Measurements from ENCODE around the gene QTRT2. TPM values are rescaled to one million over a fixed set of nuclear protein-coding genes. Genes with fewer than 3 reads are reported as not detected.

QTRT2 gene
- total RNA-seq, 1 experiment from 2014 or later: 38.0 TPM

- POLR2A ChIA-PET (ENCODE audit: unreplicated experiment): no interaction called here
- Histone ChIP-seq H3K36me3 (ENCODE audit: low read depth, low read length) (peaks cover 78% of the 10 kb centered on the region), H3K9me2 (replicated peaks; ENCODE audit: low read length) (no peaks in the 10 kb centered on the region), H3K9me3 (ENCODE audit: low read length) (no peaks in the 10 kb centered on the region), H4K20me1 (ENCODE audit: low read length) (no peaks in the 10 kb centered on the region), H3K79me2 (ENCODE audit: low read length) (no peaks in the 10 kb centered on the region), H3K4me3 (ENCODE audit: low read length) (no peak overlapping the region), H2AFZ (ENCODE audit: low read length) (no peak overlapping the region), H3K27me3 (ENCODE audit: low read length) (no peaks in the 10 kb centered on the region), H3K9ac (ENCODE audit: low read length) (no peak overlapping the region), H3K4me1 (ENCODE audit: insufficient read depth, low read length) (no peaks in the 10 kb centered on the region), H3K27ac (ENCODE audit: low read length) (no peak overlapping the region), H3K4me2 (ENCODE audit: low read length) (no peak overlapping the region), H3F3A (ENCODE audit: low read length, unreplicated experiment) (no peaks in the 10 kb centered on the region)
- no peak for DNase-seq
- no peak for TF ChIP-seq EZH2phosphoT487 (IDR thresholded peaks at IDR 0.05; ENCODE audit: borderline replicate concordance, low read length)
- TF ChIP-seq CTCF (conservative IDR thresholded peaks at IDR 0.05; ENCODE audit: low read depth, low read length): no peak
- no peak for TF ChIP-seq EZH2 (IDR thresholded peaks at IDR 0.05; ENCODE audit: low read length, unreplicated experiment)
- BruUV-seq (replicated peaks): no TSS peak
- no peak for ATAC-seq
- intact Hi-C loops (cut with micrococcal nuclease): no loop called here
- CTCF ChIA-PET: no interaction called here
Observed at GRCh38 chr3:114080201-114080600, 23.7 kb downstream of the QTRT2 start.

- Histone ChIP-seq H3K27me3 (ENCODE audit: low read length) (no peaks in the 10 kb centered on the region), H3K4me1 (ENCODE audit: insufficient read depth, low read length) (no peaks in the 10 kb centered on the region), H4K20me1 (ENCODE audit: low read length) (no peaks in the 10 kb centered on the region), H3K27ac (ENCODE audit: low read length) (no peak overlapping the region), H3K36me3 (ENCODE audit: low read depth, low read length) (peaks cover 78% of the 10 kb centered on the region), H3F3A (ENCODE audit: low read length, unreplicated experiment) (no peaks in the 10 kb centered on the region), H2AFZ (ENCODE audit: low read length) (no peak overlapping the region), H3K79me2 (ENCODE audit: low read length) (no peaks in the 10 kb centered on the region), H3K9ac (ENCODE audit: low read length) (no peak overlapping the region), H3K9me3 (ENCODE audit: low read length) (no peaks in the 10 kb centered on the region), H3K4me3 (ENCODE audit: low read length) (no peak overlapping the region), H3K9me2 (replicated peaks; ENCODE audit: low read length) (no peaks in the 10 kb centered on the region), H3K4me2 (ENCODE audit: low read length) (no peak overlapping the region)
- no peak for ATAC-seq
- no peak for TF ChIP-seq CTCF (conservative IDR thresholded peaks at IDR 0.05; ENCODE audit: low read depth, low read length)
- no peak for TF ChIP-seq EZH2 (IDR thresholded peaks at IDR 0.05; ENCODE audit: low read length, unreplicated experiment)
- TF ChIP-seq EZH2phosphoT487 (IDR thresholded peaks at IDR 0.05; ENCODE audit: borderline replicate concordance, low read length): no peak
- no peak for DNase-seq
- POLR2A ChIA-PET (ENCODE audit: unreplicated experiment): no interaction called here
- intact Hi-C loops (cut with micrococcal nuclease): no loop called here
- BruUV-seq (replicated peaks): no TSS peak
- CTCF ChIA-PET: no interaction called here
Observed at GRCh38 chr3:114081037-114081436, 24.5 kb downstream of the QTRT2 start.

GRCh38 chr3:114083112-114083511 is 26.6 kb downstream of the QTRT2 start:
- H3K4me3 ChIP-seq (ENCODE audit: low read length): no peak overlapping the region
- TF ChIP-seq CTCF (conservative IDR thresholded peaks at IDR 0.05; ENCODE audit: low read depth, low read length) (no peak), EZH2 (IDR thresholded peaks at IDR 0.05; ENCODE audit: low read length, unreplicated experiment) (no peak), EZH2phosphoT487 (IDR thresholded peaks at IDR 0.05; ENCODE audit: borderline replicate concordance, low read length) (no peak)
- ChIA-PET POLR2A (ENCODE audit: unreplicated experiment) (no interaction called here), CTCF (no interaction called here)
- no peak overlapping the region for H3K27ac ChIP-seq (ENCODE audit: low read length)
- H3K27me3 ChIP-seq (ENCODE audit: low read length): no peaks in the 10 kb centered on the region
- no peak overlapping the region for H2AFZ ChIP-seq (ENCODE audit: low read length)
- H3F3A ChIP-seq (ENCODE audit: low read length, unreplicated experiment): no peaks in the 10 kb centered on the region
- no peaks in the 10 kb centered on the region for H3K9me3 ChIP-seq (ENCODE audit: low read length)
- BruUV-seq (replicated peaks): no TSS peak
- ATAC-seq (no peak), DNase-seq (no peak)
- intact Hi-C loops (cut with micrococcal nuclease): no loop called here
- no peak overlapping the region for H3K9ac ChIP-seq (ENCODE audit: low read length)
- H3K4me1 ChIP-seq (ENCODE audit: insufficient read depth, low read length): no peaks in the 10 kb centered on the region
- peaks cover 72% of the 10 kb centered on the region for H3K36me3 ChIP-seq (ENCODE audit: low read depth, low read length)
- H3K9me2 ChIP-seq (replicated peaks; ENCODE audit: low read length): no peaks in the 10 kb centered on the region
- H3K4me2 ChIP-seq (ENCODE audit: low read length): no peak overlapping the region
- no peaks in the 10 kb centered on the region for H4K20me1 ChIP-seq (ENCODE audit: low read length)
- no peaks in the 10 kb centered on the region for H3K79me2 ChIP-seq (ENCODE audit: low read length)
